BE2C (cell line): Measurements from ENCODE around the gene ZC3H12A.
"Not testable (repeated sequence)": the region's sequence is repeated elsewhere in the genome, so short reads cannot be mapped to it uniquely, and the experiment has no call there.

Experiments
- DNase-seq: peaks from one replicate; pipeline ENCODE4 v3.0.0-alpha.2; 2020
- H3K27me3 ChIP-seq: fragments of 250-450 bp; sonication (Bioruptor Pico); 2 replicates; pipeline ENCODE4 v1.5.1; 2020; ENCODE audit warnings: mild to moderate bottlenecking
- H3K36me3 ChIP-seq: fragments of 250-450 bp; sonication (Bioruptor Pico); 2 replicates; pipeline ENCODE4 v1.5.1; 2020; ENCODE audit warnings: mild to moderate bottlenecking
- H3K4me1 ChIP-seq: fragments of 250-450 bp; sonication (Bioruptor Pico); 2 replicates; pipeline ENCODE4 v1.5.1; 2020
- H3K4me3 ChIP-seq: 2 replicates; pipeline ENCODE4 v1.5.1; 2011; ENCODE audit warnings: low read depth, low read length
- H3K9me3 ChIP-seq: fragments of 250-450 bp; sonication (Bioruptor Pico); 2 replicates; pipeline ENCODE4 v1.5.1; 2020
- CTCF ChIP-seq: IDR thresholded peaks from 2 replicates; pipeline ENCODE4 v1.5.1; 2012; ENCODE audit warnings: mild to moderate bottlenecking, low read depth, low read length

ZC3H12A gene

GRCh38 chr1:37519613-37520012 lies 45.2 kb downstream of the ZC3H12A start:
- DNase-seq, result no peak
- Histone ChIP-seq H3K9me3 (no peaks in the 10 kb centered on the region), H3K4me3 (no peak overlapping the region), H3K36me3 (no peaks in the 10 kb centered on the region), H3K4me1 (no peaks in the 10 kb centered on the region), H3K27me3 (no peaks in the 10 kb centered on the region)
- TF ChIP-seq CTCF, result no peak

- H3K36me3 ChIP-seq, H3K9me3 ChIP-seq, H3K4me1 ChIP-seq, H3K27me3 ChIP-seq, DNase-seq, H3K4me3 ChIP-seq: not testable (repeated sequence)
Observed at GRCh38 chr1:37529888-37530287, 55.5 kb downstream of the ZC3H12A start.

DNA sequence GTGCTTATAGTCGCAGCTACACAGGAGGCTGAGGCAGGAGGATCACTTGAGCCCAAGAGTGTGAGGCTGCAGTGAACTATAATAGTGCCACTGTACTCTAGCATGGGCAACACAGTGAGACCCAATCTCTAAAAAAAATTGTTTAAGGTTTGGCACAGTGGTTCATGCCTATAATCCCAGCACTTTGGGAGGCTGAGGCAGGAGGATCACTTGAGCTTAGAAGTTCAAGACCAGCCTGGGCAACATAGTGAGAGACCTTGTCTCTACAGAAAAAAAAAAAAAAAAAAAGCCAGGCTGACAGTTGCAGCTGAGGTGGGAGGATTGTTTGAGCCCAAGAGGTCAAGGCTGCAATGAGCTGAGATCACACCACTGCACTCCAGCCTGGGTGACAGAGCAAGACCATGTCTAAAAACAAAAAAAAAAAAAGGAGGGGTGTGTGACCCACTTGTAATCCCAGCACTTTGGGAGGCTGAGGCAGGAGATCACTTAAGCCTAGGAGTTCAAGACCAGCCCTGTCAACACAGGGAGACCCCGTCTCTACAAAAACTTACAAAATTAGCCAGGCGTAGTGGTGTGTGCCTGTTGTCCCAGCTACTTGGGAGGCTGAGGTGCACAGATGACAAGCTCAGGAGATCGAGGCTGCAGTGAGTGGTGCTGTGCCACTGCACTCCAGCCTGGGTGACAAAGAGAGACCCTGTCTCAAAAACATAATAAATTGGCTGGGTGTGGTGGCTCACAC lies 58.2 kb downstream of the ZC3H12A start:
- H3K36me3 ChIP-seq, H3K4me3 ChIP-seq, H3K4me1 ChIP-seq, DNase-seq, H3K9me3 ChIP-seq, H3K27me3 ChIP-seq: not testable (repeated sequence)

GRCh38 chr1:37533317-37534093 lies 59.1 kb downstream of the ZC3H12A start:
- no peak overlapping the region for H3K4me3 ChIP-seq
- TF ChIP-seq CTCF, result no peak
- H3K36me3 ChIP-seq, result peaks cover 5% of the 10 kb centered on the region; the same call in 1 of the 2 replicates
- no peaks in the 10 kb centered on the region for H3K27me3 ChIP-seq
- no peak for DNase-seq
- no peaks in the 10 kb centered on the region for H3K4me1 ChIP-seq
- H3K9me3 ChIP-seq, result no peaks in the 10 kb centered on the region
